Activated T-cell treated with anti-CD3 and anti-CD28 coated beads for 48 hours (primary cell): Measurements from ENCODE around the gene SLC38A10.
A peak's percentile ranks its signal among the peaks of the same experiment; 100 is the strongest.

Experiments
- DNase-seq: peaks from one replicate; pipeline ENCODE4 v3.0.0-alpha.2; 2020; ENCODE audit warnings: low read depth

The SLC38A10 gene

DNA sequence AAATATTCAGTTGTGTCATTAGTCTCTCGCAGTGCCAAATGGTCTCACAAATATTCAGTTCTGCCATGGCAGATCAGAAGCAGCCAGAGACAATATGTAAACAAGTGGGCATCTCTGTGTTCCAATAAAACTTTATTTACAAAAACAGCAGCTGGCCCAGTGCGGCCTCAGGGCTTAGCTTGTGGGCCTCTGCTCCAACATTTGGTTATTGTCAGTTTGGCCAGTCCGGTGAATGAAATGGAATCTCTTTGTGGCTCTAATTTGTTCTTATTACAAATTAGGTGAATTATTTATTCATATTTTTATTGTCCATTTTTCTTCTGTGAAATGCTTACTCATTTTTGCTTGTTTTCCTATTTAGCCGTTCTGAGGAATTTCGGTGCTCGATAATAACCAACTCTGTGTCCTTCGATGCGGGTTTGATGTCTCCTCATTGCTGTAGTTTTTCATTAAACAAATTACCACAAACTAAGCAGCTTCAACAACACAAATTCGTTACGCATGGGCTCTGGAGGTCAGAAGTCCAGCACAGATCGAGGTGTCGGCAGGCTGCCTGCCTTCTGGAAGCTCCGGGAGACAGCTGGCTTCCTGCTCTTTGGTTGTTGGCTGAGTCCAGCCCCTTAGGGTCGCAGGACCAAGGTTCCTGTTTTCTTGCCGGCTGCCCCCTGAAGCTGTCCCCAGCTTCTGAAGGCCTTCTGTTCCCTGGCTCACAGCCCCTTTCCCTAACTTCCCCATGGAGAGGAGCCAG, 4.1 kb upstream of the SLC38A10 start:
- DNase-seq = no peak

DNA sequence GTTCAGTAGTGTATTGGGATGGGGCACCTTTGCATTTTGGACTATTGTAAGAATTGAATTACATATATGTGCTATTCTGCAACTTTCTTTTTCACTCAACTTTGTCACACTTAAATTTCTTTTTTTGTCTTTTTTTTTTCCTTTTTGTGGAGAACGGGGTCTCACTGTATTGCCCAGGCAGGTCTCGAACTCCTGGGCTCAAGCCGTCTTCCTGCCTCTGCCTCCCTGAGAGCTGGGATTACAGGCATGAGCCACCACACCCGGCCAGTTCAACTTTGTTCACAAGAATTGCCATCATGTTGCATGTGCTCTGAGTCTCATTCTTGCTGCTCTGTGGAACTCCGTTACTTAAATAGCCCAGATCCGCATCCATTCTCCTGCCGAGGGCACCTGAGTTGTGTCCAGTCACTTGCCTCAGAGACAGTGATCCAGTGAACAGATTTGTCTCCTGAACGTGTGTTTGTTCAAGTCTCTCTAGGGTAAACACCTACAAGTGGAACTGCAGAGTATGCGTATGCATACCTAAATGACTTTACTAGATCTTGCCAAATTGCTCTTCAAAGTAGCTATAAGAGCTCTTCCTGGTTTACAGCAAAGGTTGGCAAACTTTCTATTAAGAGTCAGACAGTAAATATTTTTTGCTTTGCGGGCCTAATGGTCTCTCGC, 3.4 kb upstream of the SLC38A10 start:
- no peak for DNase-seq

DNA sequence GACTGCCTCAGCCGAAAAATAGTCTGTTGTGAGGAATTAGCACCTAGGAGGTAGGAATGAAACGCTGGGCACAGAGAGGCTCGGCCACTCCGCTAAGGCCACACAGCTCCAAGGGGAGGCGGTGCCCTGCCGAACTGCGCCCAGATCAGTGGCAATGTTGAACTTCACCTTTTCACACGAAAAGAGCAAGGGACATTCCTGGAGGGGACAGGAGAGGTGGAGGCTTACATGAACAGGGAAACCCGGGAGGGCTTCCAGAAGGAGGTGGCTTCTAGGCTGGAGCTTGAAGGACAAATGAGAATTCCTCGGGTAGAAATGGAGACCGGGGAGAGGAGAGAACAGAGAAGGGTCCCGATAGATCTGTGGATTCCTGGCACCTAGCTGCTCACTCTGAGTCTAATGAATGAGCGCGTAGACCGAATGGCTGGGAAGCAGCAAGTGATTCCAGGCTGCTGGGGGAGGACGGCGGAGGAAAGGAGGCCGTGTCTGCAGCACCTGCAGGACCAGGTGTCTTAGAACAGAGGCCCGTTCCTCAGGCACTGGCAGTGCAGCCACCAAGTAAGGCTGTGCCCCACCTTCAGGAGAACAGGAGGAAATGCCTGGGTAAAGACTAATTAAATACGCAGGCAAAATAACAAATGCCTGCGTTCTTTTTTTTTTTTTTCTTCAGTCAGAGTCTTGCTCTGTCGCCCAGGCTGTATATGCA, 722 bp upstream of the SLC38A10 start:
- peak; percentile 33 for DNase-seq

DNA sequence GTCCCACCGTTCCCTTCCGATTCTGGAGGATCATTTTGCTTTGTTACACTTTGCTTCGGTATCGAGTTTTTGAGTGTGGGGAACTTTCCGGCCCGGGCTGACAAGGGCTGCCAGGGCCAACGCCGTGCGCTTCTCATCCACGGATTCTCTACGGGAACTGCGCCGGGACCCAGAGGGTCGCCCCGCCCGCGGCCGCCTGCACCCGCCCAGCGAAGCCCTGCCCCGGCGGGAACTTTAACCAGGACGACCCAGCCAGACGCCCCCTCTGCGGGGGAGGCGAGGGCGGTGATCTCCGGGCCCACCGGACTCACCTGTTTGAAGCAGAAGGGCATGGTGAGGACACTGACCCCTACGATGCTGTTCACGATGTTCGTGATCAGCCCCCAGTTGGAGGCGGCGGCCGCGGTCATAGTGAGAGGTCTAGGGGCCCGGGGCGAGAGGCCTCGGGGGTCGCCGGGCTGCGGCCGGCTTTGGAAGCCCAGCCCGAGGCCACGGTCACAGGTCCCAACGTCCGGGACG, 536 bp downstream of the SLC38A10 start:
- DNase-seq = peak; percentile 13

DNA sequence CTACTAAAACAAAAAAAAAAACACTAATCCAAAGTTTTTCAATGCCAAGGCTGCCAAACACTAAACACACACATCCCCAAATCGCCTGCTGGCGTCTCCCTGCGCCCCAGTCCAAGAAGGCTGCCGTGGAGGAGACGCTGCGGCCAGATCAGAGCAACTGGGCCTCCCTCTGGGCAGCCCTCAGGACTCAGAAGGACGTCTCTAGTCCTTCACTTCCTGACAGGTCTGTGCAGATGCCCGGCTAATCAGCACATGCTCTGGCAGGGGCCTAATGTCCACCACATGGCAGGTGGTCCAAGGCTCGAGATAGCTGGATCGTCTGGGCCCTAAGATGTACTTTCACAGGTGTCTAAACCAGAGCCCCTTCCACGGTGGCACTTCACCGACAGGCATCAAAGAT, 2.7 kb downstream of the SLC38A10 start:
- DNase-seq = no peak

- DNase-seq = peak; percentile 76
These were observed 3.4 kb downstream of the SLC38A10 start for GRCh38 chr17:81291662-81292061.

- no peak for DNase-seq
These were observed 4.9 kb downstream of the SLC38A10 start for GRCh38 chr17:81290230-81290629.

DNA sequence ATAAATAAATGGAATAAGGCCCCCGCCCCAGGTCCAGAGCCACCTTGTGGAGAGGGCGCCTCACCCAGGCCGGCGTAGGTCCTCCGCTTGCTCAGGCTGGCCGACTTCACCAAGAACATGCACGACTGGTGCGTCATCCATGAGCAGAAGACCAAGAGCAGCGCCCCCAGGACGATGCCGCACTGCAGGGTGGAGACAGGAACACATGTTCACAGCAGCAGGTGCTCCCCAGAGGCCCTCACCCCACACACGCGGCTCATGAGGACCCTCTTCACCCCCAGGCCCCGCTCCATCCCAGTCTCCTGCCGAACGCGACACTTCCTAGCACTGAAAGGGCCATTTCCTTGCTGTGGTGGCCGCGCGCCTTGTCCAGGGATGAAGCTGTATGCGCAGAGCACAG, 5.5 kb downstream of the SLC38A10 start:
- DNase-seq = no peak

- DNase-seq = no peak
These were observed 6.4 kb downstream of the SLC38A10 start for GRCh38 chr17:81288715-81289114.

GRCh38 chr17:81287741-81288430, 7.2 kb downstream of the SLC38A10 start:
- DNase-seq = no peak

DNA sequence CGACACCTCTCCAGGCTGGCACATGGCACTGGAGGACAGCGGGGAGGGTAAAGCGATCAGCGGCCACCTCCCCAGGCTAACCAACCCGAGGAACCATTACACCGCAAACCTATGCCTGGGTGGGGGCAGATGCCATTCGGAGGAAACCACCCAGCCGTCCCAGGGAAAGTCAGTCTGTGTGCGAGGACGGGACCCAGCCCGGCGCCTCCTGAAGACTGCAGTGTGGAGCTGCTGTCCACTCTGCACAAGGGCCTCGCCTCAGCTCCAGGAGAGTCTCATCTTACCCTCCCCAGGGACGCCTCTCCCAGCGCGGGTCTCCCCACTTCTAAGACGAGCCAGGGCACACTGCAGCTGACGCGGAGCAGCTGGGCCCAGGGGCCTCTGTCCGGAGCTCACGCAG, 8.0 kb downstream of the SLC38A10 start:
- DNase-seq = no peak

DNA sequence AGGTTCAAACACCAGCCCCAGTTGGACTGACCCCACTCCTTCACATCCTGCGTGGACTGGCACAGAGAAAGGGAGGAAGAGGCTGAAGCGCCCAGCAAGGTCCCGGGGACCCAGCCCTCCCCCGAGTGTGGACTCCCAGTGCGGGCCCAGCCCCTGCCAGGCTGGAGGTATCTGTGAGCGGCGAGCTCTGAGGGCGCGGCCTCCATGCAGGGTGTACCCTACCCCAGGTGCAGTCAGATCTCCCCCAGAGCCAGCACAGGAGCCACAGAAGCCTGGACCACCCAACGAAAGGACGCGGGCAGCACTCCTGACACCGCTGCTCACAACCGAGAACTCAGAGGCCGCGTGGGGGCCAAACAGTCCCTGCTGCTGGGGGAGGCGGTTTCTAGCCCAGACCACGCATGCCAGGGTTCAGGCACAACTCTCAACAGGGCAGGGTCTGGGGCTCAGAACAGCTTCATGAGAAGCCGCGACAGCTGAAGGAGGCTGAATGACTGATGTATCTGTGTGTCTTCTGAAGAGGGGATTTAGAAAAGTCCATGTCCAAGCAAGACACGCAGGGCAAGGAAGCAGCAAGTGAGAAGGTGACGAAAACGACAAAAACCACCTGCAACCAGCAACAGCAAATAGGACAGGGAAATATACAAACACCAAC, 8.5 kb downstream of the SLC38A10 start:
- DNase-seq = no peak

DNA sequence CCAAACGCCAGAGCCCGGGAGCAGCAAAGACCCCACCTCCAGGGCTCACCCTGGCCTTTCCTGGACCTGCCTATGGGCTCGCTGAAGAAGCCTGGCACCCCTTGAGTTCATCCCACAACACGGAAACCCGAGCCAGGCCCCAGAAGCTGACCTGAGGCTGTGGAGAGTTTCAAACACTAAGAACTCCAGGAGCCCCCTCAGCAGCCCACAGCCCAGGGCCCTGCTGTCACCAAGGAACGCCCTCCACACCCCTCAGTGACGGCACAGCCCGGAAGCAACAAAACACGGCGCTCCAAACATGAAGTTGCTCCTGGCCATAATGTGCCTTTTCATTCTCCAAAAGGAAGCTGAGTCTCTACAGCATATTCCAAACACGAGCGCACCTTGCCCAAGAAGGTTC, 9.2 kb downstream of the SLC38A10 start:
- no peak for DNase-seq

GRCh38 chr17:81285179-81285878, 9.8 kb downstream of the SLC38A10 start:
- peak; percentile 58 for DNase-seq

DNA sequence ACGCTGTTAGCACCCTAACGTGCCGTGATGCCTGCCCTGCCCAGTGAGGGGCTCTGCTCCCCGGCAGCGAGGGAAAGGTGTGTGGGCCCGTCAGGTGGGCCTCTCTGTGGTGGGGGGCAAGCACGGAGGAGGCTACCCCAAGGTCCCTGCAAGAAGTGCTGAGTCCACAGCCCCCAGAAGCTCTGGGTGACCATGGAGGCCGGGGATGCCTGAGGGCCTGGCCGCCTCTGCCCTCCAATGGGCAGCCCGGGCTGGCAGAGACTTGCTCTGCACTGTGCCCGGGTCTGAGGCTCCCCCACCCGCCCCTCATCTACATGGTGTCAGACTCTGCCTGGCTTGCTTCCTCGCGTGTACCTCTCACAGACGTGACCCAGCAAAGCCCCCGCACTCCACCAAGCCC, 12.2 kb downstream of the SLC38A10 start:
- DNase-seq = no peak

DNA sequence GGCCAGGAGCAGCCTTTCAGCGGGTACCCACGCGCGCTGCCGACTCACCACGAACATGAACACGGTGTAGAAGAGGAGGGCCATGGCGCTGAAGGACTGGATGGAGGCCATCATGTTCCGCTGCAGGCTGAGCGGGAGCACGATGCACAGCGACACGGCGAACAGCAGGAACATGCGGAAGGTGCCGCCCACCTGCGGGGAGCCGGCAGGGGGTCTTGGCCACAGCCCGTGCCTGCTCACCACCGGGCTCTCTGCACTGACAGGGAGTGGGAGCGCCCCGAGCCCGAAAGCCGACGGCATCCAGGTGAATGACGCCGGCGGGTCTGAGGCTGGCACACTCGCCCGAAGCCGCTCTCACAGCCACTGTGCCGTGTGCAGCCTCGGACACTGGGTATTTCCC, 13.0 kb downstream of the SLC38A10 start:
- no peak for DNase-seq

DNA sequence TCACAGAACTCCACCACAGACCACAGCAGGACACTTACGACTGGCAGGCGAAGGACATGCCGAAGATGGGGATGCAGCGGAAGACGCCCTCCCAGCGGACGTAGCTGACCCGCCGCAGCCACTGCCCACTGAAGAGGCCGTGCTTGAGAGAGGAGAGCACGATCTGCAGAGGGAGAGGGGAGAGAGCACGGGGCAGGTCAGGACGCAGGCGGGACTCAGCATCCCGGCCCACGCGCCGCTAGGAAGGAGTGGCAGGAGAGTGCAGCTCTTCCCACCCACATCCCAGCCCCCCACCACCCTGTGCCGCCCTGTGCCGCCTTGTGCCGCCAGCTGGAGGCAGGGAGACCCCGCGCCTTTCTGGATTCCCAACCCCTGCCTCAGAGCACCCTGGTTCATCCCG, 14.5 kb downstream of the SLC38A10 start:
- no peak for DNase-seq

- no peak for DNase-seq
These were observed 15.5 kb downstream of the SLC38A10 start for GRCh38 chr17:81279278-81280275.

DNA sequence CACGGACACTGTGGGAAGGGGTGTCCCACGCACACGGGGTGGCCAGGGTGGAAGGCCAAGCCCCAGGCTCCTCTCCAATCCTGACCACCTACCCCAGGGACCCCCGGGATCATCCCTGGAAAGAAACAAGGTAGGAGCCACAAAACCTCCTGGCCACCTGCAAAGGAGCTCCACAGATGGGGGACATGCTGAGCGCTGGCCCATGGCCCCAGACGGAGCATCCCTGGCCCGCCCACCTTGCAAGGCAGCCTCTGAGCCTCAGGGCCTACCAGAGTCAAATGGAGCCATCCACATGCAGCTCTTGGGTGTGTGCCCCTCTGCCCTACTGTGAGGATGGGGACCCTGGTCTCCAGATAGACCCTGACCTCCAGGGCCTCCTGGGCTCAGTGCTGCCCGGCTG, 16.3 kb downstream of the SLC38A10 start:
- no peak for DNase-seq
